Measurements from ENCODE around the gene KRTAP10-9.
"Not testable (repeated sequence)": the region's sequence is repeated elsewhere in the genome, so short reads cannot be mapped to it uniquely, and the experiment has no call there.

KRTAP10-9 gene

DNA sequence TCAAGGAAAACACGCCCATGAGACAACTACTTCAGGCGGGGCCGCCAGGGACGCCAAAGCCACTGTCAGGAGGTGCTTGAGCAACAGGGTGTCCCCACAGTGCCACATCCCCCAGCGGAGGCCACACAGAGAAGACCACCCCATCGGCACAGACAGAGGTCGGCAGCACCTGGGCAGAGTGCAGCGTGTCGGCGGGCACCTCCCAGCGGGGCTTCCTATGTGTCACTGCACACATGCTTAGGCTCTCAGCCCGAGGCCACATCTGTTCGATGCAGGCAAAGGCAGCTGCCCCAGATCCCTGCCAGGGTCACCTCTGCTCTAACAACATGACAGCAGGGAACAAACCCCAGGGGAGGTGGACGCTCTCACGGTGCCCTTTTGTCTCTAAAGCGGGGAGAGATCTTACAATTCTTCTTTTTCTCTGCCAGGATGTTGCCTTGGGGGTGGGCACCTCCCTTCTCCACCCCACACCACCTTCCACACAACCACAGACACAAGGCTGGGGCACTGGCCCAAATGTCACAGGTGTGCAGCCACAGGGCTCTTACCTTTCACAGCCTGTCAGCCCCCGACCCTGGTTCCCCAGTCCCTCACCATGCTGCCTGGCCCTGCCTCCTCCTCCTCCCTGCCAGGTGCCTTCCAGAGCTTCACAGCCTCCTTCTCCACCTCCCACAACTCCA is 10.8 kb upstream of the KRTAP10-9 start:
- no peak for DNase-seq

DNA sequence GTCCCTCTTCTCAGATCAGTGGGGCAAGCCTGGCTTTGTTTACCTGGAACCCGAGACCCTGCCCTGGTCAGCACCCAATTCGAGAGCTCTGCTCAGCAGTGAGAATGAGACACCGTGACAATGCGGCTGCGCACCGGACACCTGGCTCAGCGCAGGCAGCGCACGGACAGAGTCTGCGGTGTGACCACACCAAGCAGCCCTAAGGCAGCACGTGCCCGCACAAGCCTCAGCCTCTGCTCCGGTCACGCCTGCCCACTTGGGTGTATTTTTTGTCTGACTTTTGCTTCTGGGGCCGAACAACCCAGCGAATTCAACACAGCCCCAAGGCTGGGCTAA is 10.3 kb upstream of the KRTAP10-9 start:
- no peak for DNase-seq

DNA sequence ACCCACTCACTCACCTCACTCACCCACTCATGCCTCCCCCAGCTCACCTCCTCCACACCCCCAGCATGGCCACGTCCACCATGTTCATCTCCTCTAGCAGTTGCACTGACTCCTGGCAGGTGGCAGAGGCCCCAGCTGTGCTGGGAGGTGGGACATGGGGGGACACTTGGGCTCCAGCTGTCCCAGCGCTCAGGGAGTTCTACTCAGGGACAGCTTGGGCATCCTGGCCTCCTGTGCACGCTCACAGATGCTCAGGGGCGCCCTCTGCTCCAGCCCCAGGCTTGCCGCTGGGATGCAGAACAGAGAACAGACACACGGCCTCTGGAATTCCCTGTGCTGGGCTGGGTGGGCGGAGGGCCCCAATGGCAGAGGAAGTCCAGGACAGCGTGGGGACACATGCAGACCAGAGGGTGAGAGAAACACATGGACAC is 9.8 kb upstream of the KRTAP10-9 start:
- no peak for DNase-seq

DNA sequence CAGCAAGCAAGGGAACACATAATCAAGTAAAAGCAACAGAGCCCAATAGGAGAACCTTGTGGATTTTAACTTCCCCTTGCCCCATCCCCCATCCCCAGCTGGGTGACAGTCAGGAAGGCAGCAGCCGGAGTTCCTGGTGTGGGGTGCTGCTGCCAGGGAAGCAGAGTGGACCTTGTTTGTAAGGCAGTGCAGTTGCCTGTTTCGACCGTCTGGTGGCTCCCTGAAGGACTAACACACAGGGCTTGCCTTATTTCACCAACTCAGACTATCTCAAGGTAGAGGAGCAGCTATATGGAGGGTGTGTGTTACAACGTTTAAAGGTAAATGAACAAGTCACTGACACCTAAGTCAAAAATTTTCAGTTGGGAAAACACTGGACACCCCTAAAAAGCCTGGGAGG is 8.4 kb upstream of the KRTAP10-9 start:
- no peak for DNase-seq

DNA sequence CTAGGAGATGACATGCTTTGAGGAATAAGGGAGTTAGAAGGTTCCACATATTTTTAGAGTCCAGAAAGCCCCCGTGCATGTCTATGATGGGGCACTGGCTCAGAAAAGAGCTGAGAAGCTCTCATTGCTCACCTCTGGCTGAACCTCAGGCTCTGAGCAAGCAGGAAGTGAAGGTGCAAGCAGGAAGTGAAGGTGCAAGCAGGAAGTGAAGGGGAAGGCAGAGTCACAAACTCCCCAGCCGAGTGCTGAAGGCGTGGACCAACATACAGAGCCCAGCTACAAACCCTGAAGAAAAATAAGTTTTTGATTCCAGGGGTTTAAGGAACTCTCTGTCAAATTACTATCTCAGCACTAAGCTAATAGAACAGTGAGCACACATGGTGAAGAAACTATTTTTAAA is 8.0 kb upstream of the KRTAP10-9 start:
- DNase-seq: peak; percentile 56

DNA sequence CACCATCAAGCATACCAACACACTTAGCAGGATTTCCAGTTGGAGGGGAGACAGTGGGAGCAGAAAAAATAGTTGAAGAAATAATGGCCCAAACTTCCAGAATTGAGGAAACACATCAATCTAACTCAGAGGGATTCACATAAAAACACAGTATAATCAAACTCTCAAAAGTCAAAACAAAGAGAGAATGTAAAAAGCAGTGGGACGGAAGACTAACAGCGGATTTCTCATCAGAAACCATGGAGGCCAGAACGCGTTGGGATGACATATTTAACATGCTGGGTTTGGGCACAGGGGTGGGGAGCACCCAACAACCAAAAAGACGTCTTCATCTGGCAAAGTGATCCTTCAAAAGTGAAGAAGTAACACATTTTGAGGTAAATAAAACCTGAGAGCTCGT is 7.0 kb upstream of the KRTAP10-9 start:
- DNase-seq: no peak

DNA sequence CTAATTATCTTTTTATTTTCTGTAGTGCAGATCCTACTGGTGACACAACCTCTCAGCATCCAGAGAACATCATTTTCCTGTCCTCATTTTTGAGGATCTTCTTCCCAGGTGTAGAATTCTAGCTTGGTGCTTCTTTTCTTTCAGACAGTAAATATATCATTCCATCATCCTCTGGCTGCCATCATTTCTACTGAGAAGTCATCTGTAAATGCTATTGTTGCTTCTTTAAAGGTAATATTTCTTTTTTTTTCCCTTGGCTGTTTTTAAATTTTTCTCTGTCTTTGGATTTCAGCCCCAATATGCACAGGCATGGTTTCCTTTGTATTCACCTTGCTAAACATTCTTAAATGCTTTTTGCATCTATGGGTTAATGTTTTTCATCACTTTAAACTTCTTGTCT is 3.3 kb upstream of the KRTAP10-9 start:
- DNase-seq: no peak

DNA sequence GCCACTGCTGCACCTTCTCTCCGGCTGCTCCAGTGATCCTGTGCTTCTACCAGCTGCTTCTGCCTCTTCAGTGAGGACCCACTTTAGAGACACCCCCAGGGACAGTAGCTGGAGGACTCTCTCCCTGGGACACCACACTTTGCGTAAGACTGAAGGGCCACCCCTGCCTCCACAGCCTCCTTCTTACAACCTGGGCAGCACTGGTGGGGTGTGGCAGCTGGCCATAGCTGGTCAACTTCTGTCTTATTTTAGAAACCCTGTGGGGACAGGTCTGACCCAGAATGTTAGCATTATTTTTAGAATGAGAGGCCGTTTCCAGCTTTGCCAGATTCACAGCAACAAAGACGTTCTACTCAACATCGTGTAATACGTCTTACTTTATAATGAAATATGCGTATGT is 1.1 kb upstream of the KRTAP10-9 start:
- no peak for DNase-seq

DNA sequence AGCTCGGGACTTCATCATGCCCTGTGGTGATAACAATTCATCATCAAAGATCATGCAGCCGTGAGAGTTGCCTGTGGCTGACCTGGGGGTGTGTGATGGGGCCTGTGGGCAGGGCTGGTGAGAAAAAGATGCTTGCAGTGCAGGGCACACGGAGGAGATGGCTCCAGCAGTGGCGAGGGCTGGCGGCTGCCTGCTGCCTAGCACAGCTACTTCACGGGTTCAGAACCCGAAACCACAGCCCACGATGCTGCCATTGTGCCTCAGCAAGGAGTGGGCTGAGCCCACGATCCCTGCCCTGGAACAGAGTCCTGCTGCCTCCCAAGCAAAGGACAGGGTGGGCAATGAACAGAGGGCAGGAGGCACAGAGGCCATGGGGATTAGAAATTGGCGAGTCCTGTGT is 631 bp upstream of the KRTAP10-9 start:
- no peak for DNase-seq

DNA sequence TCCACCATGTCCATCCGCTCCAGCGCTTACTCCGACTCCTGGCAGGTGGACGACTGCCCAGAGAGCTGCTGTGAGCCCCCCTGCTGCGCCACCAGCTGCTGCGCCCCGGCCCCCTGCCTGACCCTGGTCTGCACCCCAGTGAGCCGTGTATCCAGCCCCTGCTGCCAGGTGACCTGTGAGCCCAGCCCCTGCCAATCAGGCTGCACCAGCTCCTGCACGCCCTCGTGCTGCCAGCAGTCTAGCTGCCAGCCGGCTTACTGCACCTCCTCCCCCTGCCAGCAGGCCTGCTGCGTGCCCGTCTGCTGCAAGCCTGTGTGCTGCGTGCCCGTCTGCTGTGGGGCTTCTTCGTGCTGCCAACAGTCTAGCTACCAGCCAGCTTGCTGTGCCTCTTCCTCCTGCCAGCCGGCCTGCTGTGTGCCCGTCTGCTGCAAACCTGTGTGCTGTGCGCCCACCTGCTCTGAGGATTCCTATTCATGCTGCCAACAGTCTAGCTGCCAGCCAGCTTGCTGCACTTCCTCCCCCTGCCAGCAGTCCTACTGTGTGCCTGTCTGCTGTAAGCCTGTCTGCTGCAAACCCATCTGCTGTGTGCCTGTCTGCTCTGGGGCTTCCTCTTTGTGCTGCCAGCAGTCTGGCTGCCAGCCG is 409 bp downstream of the KRTAP10-9 start:
- DNase-seq: not testable (repeated sequence)

DNA sequence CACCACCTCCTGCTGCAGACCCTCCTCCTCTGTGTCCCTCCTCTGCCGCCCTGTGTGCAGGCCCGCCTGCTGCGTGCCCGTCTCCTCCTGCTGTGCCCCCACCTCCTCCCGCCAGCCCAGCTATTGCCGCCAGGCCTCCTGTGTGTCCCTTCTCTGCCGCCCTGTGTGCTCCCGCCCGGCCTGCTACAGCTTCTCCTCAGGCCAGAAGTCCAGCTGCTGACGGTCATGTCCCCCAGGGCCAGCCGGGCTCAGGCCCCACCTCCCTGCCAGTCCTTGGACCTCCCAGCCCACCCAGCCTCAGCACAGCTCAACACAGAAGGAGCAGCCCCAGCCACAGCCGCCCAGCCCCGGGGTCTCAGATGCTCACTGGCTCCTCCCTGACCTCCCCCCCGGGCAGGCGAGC is 939 bp downstream of the KRTAP10-9 start:
- not testable (repeated sequence) for DNase-seq

DNA sequence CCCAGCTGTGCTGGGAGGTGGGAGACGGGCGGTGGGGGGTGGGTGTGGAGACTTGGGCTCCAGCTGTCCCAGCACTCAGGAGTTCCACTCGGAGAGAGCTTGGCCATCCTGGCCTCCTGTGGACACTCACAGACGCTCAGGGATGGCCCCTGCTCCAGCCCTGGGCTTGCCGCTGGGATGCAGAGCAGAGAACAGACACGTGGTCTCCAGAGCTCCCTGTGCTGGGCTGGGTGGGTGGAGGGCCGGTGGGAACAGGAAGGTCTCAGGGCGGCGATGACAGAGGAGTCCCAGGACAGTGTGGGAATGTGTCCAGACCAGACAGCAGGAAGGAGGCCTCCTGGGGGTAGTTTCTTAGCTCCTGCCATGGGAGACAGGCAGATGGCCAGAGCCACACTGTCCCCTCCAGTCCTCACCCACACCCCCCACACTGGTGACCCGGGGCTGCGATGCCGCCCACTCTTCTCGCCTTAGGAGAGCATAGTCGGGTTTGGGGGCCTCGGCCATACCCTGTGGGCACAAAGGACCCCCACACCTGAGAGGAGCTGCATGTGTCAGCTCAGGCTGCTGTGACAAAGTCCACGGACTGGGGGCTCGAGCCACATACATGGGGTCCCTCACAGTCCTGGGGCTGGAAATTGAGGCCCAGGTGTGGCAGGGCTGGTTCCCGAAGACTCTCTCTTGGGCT is 2.0 kb downstream of the KRTAP10-9 start:
- DNase-seq: no peak

DNA sequence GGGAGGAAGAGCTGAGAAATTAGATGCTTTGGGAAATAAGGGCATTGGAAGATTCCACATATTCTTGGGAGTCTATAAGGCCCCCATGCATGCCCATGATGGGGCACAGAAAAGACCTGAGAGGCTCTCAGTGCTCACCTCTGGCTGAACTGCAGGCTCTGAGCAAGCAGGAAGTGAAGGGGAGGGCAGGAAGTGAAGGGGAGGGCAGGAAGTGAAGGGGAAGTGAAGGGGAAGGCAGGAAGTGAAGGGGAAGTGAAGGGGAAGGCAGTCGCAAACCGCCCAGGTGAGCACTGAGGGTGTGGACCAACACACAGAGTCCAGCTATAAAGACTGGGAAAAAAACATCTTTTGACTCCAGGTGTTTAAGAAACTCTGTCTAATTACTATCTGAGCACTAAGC is 3.5 kb downstream of the KRTAP10-9 start:
- DNase-seq: no peak

DNA sequence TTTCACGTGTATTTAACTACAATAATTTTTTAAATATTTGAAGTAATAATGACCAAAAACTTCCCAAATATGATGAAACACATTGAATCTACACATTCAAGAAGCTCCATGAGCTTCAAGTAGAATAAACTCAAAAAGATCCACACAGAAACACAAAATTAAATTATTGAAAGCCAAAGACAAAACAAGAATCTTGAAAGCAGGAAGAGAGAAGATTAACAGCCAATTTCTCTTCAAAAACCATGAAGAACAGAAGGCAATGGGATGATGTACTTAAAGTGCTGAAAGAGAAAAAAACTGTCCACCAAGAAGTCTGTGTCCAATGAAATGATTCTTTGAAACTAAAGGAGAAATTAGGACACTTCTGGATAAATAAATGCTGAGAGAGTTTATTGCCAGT is 5.2 kb downstream of the KRTAP10-9 start:
- no peak for DNase-seq

DNA sequence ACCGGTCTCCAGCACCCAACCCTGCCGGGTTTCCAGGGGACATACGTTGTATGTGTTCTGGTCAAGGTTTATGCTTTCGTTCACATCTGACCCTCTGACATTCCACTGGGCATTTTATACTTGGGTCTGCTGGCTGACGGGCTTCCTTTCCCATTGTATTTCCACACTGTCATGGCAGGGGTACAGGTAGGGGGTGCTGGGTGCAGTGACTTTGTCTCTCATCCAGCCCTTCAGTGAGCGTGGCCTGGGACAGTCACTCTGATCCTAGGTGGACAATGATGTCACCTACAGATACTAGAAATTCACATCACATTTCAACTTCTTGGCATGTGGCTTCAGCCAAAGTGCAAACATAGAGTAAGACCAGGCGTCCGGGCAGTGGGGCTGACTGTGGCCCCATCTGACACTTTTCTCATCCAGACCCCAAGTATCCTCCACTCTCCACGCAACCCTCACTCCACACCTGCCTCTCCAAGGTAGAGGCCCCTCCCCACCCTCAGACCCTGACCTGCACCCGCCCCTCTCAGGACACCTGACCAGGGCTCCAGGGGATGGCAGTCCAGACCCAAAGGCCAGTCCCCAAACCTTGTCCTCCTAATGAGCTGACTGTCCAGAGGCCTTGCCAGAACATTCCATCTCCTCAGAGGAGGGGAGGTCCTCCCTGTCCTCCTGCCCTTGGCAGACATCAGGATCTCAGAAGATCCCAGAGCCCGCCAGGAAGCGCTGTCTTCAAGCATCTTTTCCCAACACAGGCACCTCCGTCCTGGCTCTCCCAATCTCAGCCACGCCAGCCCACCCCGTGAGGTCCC is 9.5 kb downstream of the KRTAP10-9 start:
- no peak for DNase-seq

DNA sequence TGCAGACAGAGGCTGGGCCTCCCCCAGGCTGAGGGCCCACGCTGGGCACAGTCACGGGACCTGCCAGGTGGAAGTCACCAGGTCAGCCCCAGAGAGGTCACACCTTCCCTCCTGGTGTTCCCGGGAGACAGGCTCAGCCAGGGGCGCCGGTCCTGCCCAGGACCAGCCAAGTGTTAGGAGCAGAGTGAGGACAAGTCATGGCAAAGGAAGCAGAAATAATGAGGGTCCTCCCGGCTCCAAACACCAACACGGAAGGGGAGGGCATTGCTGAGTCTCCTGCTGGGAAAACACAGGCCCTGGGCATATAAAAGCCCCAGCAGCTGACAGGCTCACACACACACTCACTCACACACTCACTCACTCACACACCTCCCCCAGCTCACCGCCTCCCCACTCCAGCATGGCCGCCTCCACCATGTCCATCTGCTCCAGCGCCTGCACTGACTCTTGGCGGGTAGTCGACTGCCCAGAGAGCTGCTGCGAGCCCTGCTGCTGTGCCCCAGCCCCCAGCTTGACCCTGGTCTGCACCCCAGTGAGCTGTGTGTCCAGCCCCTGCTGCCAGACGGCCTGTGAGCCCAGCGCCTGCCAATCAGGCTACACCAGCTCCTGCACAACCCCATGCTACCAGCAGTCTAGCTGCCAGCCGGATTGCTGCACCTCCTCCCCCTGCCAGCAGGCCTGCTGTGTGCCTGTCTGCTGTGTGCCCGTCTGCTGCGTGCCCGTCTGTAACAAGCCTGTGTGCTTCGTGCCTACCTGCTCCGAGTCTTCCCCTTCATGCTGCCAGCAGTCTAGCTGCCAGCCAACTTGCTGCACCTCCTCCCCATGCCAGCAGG is 10.3 kb downstream of the KRTAP10-9 start, which contains the start of gene KRTAP10-10:
Gene KRTAP10-10, plus strand, starts transcription at position 339 of the 833 bp plus-strand sequence. Its CDS starts 62 bp downstream, at position 401.
- no peak for DNase-seq

DNA sequence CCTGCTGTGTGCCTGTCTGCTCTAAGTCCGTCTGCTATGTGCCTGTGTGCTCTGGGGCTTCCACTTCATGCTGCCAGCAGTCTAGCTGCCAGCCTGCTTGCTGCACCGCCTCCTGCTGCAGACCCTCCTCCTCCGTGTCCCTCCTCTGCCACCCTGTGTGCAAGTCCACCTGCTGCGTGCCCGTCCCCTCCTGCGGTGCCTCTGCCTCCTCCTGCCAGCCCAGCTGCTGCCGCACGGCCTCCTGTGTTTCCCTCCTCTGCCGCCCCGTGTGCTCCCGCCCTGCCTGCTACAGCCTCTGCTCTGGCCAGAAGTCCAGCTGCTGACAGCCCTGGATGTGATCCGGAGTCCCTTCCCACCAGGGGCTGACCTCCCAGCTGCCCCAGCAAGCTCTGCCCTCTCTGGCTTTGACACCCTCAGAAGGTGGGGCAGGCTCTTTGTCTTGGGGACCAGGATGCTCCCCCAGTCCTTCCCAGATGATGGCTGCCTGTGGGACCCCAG is 11.0 kb downstream of the KRTAP10-9 start:
- DNase-seq: not testable (repeated sequence)

DNA sequence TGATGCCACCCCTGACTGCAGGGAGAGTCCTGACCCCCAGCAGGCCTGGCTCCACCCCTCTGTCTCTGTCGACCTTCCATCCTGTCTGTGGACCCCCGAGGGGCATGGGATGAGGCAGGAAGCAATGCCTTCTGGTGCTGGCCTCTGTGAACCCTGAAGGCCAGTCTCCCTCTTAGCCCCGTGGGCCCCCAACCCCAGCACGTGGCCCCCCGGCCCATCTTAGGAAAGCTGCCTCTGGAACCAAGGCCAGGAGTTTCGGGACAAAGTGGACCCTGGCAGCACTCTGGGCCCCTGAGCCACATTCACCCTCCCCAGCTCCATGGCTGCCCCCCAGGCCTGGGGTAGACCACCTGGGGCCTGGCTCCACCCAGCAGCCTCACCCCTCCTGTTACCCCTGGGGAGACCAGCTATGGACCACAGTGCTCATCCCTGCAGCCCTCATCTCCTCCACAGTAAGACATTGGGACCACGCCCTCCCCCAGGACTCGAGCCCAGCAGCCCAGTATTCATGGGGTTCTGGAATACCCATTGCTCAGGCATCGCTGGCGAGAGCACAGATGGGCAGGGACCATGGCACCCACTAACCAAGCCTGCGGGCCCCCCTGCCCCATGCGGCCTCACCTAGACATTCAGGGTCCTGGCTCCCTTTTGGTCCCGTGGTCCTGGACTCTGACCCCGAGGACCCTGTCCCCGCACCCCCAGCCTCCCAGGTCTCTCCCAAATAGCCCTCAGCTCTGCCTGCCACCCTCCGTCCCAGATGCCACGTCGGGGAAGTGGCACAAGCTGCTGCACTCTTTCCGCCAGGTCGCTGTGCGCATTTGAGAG is 11.8 kb downstream of the KRTAP10-9 start:
- DNase-seq: not testable (repeated sequence)

DNA sequence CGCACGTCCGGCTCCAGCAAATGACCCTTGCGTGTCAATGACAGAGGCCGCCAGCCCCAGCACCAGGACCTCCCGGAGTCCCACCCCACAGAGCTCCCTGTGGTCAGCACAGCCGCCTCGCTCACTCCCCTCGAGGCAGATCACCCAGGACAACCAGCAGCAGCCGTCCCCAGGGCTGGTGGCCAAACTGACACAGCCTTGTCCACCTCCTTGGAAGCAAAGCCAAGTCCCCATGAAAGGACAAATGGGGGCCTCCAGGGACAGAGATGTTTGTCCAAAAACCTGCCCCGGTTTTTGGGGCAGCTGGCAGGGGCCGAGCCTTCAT is 12.4 kb downstream of the KRTAP10-9 start:
- DNase-seq: no peak

DNA sequence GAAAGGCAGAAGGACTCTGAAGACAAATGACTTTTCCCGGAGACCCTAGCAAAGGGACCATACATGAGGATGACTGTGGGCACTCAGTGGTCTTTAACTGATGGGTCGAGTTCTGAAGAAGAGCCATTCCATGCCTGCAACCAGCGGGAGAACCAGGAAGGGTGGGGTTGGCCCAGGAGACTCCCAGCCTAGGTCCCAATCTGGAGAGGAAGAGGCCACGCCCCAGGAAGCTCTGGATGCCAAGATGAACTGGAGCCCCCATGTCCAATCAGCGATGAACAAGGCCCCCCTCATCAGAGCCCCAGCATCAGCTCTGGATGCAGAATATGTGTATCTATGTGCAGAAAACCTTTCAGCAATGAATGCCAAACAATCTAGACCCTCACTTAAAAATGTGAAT is 13.9 kb downstream of the KRTAP10-9 start:
- no peak for DNase-seq

DNA sequence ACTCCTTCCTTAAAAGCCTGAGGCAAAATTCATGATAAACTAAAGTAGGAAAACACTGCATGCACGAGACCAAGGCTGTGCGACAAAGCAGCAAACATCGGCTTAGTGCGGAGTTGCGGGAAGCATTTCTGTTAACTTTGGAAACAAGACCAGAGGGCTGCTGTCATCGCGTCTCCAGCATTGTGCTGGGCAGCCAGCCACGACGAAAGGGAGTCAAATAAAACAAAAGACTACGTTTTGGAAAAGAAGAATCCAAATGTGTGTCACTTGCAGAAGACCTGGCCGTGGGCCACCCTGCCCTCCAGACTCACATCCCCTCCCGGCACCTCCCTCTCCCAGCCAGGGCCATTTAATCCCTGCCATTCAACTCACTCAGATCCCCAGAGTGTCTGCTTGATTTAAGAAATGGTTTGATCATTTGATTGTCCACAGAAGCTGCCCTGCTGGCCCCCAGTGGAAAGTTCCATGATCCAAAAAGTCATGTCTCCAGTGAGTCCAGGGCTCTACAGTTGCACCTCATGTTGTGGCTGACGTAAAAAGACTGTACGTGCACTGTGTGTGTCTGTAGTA is 16.9 kb downstream of the KRTAP10-9 start:
- no peak for DNase-seq

All from activated effector memory CD4-positive, alpha-beta T cell treated with Interleukin-2 at 50 U/mL for 16 hours (primary cell).